T-helper 9 cell (primary cell): Measurements from ENCODE around the gene MAD1L1.

ENCODE experiments used
- DNase-seq: peaks from one replicate; pipeline ENCODE4 v3.0.0-alpha.2; 2020

Gene MAD1L1

GRCh38 chr7:1963575-1963974 is 269.2 kb downstream of the MAD1L1 start:
- no peak for DNase-seq

DNA sequence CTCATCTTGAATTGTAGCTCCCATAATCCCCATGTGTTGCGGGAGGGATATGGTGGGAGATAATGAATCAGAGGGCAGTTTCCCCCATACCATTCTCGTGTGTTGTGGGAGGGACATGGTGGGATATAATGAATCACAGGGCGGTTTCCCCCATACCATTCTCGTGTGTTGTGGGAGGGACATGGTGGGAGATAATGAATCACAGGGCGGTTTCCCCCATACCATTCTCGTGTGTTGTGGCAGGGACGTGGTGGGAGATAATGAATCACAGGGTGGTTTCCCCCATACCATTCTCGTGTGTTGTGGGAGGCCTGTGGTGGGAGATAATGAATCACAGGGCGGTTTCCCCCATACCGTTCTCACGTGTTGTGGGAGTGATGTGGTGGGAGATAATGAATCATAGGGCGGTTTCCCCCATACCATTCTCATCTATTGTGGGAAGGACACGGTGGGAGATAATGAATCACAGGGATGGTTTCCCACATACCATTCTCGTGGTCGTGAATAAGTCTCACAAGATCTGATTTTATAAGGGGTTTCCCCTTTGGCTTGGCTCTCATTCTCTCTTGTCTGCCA is 271.0 kb downstream of the MAD1L1 start:
- peak; percentile 25 for DNase-seq

DNA sequence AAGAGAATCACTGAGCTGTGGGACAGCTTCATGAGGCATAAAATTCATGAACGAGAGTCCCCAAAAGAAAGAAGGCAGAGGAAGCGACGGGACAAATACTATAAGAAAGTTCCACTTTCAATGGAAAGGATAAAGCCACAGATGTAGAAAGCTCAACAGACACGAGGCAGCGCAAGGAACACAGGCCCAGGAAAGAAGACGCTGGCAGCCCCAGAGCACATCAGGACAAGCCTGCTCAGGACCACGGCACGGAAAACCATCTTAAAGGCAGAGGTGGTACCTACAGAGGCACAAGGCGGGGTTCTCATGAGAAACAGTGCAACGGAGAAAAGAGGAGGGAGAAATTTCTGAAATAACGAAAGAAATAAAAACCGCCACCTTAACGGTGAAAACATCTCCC is 273.4 kb downstream of the MAD1L1 start:
- no peak for DNase-seq

- DNase-seq: no peak
These were observed 275.1 kb downstream of the MAD1L1 start for GRCh38 chr7:1957471-1958225.

GRCh38 chr7:1956611-1957470 is 275.9 kb downstream of the MAD1L1 start:
- no peak for DNase-seq

- no peak for DNase-seq
These were observed 276.6 kb downstream of the MAD1L1 start for GRCh38 chr7:1956141-1956540.

DNA sequence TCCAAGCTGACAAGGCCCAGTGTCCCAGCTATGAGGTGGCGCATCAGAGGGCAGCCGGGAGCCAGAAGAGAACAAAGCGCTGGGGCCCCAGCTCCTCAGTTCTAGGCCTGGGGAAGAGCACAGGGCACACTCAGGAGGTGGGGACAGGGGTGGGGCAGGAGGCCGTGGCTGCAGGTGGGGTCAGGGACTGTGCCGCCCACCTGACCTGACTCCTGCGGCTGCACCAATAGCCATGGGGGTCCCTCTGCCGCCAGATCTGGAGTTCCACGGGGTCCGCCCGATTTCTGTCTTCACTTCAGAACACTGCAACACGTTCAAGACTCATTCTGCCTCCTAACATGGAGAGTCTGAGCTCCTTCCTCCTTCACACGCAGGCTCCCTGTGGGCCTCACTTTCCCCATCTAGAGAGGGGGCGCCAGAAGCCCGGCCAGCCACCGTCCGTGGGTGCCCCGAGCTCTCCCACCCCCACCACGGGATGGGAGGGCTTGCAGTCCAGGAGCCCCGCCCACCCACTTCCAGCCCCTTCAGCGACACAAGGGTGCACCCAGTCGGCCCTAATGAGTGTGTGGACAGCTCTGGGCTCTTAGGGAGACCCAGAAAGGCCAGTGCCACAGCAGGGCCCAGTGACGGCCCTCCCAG is 278.3 kb downstream of the MAD1L1 start:
- no peak for DNase-seq

- DNase-seq: no peak
These were observed 279.2 kb downstream of the MAD1L1 start for GRCh38 chr7:1953199-1954190.

- DNase-seq: no peak
These were observed 280.0 kb downstream of the MAD1L1 start for GRCh38 chr7:1952781-1953180.

GRCh38 chr7:1952169-1952760 is 280.5 kb downstream of the MAD1L1 start:
- DNase-seq: no peak

- no peak for DNase-seq
These were observed 281.1 kb downstream of the MAD1L1 start for GRCh38 chr7:1951600-1951999.

DNA sequence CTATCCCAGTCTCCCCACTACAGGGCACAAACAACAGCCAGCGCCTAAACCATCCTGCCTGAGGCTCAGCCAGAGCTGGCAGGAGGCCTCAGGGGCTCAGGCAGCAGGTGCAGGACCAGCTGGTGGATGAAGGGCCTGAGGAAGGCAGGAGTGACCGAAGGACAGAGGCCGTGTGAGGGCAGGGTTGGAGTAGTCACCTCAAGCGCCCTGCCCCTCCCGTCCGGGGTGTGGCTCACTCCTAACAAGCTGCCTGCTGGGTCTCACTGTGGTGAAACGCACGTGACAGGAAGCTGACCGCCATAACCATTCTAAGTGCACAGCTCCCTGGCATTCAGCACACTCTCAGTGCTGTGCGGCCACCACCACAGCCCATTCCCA is 281.6 kb downstream of the MAD1L1 start:
- DNase-seq: no peak

DNA sequence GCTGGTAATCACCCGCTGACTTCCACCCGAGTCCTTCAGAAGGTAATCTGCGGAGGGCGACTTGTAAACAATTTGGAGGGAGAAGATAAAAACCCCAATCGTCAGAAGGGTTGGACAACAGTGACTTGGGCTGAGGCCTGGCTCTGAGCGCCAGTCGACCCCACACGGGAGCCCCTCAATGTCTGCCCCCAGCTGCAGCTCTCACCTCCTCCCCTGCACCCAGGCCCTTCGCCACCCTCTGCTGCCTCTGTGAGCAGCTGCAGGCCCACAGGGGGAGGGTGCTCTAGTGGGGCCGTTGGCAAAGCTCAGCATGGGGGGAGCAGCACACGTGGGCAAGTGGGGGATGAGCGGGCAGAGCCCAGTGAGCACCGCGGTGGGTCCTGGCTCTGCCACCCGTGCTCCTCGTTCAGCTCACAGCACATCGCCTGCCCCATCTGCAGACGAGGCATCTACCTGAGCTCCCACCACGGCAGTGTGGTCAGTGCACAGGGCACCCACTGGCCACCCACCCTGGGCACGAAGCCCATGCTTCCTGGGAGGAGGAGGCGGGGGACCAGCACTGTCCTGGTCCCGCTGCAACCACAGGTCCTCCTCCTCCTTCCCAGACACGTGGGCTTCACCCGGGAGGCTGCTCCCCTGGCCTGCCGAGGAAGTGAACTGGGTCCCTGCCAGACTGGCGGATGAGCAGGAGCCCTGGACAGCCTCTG is 282.1 kb downstream of the MAD1L1 start:
- no peak for DNase-seq

- no peak for DNase-seq
These were observed 282.7 kb downstream of the MAD1L1 start for GRCh38 chr7:1950066-1950451.

GRCh38 chr7:1949681-1950055 is 283.1 kb downstream of the MAD1L1 start:
- DNase-seq: no peak

GRCh38 chr7:1948887-1949680 is 283.7 kb downstream of the MAD1L1 start:
- no peak for DNase-seq

- no peak for DNase-seq
These were observed 284.4 kb downstream of the MAD1L1 start for GRCh38 chr7:1948301-1948796.

GRCh38 chr7:1947586-1948217 is 285.0 kb downstream of the MAD1L1 start:
- no peak for DNase-seq

DNA sequence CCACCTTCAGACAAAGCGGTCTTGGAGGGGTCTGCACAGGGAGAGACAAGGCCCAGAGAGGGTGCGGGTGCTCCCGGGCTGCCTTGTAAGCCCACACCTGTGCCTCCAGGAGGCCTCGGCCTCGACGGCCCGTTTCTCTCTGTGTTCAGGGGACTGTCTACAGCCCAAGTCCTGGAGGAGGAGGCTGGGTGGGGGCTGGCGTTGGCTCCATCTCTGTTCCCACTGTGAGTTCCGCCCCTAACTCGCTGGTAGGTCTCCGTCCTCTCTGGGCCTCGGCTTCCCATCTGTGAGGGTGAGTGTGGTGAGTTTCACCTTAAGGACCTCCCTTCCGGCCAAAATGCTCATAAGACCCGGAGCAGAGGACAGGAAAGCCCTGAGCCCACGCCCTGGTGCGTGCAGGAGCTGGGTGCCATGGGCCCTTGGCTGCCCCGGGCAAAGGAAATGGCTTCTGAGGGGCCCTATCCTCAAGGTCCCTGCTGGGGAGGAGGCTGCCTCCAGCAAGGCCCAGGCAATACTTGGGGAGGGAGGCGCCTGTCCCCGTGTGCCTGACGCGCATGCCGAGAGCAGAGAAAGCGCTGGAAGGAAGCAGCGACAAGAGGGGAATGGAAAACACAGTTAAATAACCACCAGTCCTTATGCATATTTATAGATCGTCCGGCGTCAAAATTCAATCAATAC is 285.8 kb downstream of the MAD1L1 start:
- no peak for DNase-seq
